Subcutaneous adipose tissue (tissue), 4 donors: ENCODE measurements around the gene DGKD. TPM values are rescaled to one million over a fixed set of nuclear protein-coding genes. Genes with fewer than 3 reads are reported as not detected.

ENCODE experiments used
- total RNA-seq, 4 donors: library from RNA; depleted of rRNA; stranded (reverse); fragments of >200 nt; gene quantifications; one replicate each; pipeline ENCODE4 v1.1.0, GENCODE V29; 2016
- TF ChIP-seq, protein P1 (sequence below): fragments of 450-650 bp; IDR thresholded peaks from one replicate; pipeline ENCODE4 v1.5.1; 2016; ENCODE audit warnings: low read depth, mild to moderate bottlenecking, control low read depth, antibody characterized with exemption, moderate library complexity

Gene DGKD
- total RNA-seq, 4 donors from 2014 or later, result 13.0 to 24.9 (median 17.8) TPM

DNA sequence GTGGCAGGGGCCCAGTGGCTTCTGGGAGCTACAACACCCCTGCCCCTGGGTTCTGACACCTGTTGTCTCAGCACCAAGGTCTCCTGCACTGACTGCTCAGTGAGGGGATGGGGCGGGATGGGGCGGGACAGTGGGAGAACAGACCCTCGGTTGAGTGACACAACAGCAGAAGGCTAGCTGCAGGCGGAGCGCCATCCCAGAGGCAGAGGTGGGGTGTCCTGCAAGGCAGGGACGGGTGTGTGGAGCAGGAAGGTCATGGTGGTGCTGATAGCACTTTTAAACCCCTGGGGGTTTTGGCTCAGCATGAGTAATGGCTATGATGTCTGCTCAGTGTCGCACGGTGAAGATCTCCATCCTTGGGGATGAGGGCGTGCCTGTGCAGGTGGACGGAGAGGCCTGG is 105.1 kb downstream of the DGKD start:
- TF ChIP-seq, protein P1, sequence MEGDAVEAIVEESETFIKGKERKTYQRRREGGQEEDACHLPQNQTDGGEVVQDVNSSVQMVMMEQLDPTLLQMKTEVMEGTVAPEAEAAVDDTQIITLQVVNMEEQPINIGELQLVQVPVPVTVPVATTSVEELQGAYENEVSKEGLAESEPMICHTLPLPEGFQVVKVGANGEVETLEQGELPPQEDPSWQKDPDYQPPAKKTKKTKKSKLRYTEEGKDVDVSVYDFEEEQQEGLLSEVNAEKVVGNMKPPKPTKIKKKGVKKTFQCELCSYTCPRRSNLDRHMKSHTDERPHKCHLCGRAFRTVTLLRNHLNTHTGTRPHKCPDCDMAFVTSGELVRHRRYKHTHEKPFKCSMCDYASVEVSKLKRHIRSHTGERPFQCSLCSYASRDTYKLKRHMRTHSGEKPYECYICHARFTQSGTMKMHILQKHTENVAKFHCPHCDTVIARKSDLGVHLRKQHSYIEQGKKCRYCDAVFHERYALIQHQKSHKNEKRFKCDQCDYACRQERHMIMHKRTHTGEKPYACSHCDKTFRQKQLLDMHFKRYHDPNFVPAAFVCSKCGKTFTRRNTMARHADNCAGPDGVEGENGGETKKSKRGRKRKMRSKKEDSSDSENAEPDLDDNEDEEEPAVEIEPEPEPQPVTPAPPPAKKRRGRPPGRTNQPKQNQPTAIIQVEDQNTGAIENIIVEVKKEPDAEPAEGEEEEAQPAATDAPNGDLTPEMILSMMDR, result no peak

DNA sequence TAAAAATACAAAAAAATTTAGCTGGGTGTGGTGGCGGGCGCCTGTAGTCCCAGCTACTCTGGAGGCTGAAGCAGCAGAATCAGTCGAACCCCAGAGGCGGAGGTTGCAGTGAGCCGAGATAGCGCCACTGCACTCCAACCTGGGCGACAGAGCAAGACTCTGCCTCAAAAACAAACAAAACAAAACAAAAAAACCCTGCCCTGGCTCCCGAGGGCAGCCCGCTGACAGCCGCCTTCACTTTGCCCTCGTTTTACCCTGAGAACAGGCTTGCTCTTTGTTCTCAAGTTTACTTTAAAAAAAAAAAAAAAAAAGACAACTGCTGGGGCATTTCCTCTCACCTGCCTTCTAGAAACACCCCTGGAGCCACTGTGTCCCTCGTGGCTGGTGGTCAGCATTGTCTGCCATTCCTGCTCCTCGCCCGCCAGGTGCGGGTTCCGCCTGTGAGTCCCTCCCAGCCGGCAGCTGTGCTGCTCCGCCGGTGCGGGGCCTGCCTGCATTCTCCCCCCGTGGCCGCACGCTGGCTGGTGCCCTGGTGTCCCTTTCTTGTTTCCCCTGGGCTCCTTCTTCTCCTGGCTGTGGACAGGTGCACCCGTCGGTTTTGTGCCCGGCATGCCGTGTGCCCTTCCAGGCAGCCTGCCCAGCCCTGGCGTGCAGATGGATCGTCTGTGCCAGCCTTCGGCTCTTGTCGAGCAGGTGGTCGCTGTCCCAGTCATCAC is 106.6 kb downstream of the DGKD start:
- TF ChIP-seq, protein P1, result no peak

DNA sequence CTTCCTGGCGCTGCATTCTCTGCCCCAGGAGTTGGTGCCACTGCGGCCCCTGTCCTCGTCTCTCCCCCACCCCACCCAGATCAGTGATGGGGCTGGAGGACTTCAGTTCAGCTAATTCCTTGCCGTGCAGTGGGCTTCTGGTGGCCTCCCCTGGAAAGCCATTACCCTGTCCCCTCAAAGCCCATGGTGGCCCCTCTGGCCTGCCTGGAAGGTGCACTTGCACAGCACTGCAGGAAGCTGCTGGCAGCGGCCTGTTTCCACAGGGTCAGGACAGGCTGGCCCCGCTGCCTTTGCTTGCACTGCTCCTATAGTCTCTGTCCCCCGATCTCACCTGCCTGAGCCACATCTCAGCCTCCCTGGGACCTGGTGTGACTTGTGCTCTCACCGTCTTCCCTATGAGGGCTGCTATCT is 107.2 kb downstream of the DGKD start:
- TF ChIP-seq, protein P1, result no peak

DNA sequence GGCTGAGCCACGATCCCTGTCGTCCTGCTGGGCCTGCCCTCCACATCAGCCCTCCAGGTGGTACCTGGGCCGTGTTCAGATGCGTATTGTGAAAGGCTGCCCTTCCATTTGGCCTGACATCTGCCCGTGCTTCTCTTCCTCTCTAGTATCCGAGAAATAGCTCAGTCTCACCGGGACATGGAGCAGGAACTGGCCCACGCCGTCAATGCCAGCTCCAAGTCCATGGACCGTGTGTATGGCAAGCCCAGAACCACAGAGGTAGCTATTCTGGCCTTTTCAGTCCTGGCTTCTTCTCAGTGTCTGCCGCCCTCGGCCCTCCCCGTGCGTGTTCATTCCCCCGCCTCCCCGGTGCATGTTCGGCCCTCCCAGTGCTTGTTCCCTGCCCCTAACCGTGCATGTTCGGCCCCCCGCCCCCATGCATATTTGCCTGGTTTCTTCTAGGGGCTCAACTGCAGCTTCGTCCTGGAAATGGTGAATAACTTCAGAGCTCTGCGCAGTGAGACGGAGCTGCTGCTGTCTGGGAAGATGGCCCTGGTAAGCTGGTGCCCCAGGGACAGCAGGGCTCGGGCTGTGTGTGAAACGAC is 108.0 kb downstream of the DGKD start:
- TF ChIP-seq, protein P1, result no peak

- TF ChIP-seq, protein P1, result no peak
These were observed 108.7 kb downstream of the DGKD start for GRCh38 chr2:233462826-233463470.

DNA sequence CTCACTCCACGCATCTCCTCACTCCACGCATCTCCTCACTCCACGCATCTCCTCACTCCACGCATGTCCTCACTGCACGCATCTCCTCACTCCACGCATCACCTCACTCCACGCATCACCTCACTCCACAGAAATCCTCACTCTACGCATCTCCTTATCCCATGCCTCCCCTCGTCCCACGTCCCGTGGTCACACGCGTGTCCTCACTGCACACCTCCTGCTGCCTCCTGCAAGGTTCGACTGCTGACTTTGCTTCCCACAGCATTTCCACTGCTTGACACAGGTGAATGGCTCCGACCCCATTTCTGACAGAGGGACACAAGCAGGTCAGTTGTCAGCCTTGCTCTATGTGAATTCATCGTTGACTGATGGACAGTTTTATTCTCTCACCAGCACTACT is 109.3 kb downstream of the DGKD start:
- TF ChIP-seq, protein P1, result no peak

GRCh38 chr2:233464056-233464455 is 109.8 kb downstream of the DGKD start:
- TF ChIP-seq, protein P1, result no peak
